ENCODE data around the gene CIRBP.

DNA sequence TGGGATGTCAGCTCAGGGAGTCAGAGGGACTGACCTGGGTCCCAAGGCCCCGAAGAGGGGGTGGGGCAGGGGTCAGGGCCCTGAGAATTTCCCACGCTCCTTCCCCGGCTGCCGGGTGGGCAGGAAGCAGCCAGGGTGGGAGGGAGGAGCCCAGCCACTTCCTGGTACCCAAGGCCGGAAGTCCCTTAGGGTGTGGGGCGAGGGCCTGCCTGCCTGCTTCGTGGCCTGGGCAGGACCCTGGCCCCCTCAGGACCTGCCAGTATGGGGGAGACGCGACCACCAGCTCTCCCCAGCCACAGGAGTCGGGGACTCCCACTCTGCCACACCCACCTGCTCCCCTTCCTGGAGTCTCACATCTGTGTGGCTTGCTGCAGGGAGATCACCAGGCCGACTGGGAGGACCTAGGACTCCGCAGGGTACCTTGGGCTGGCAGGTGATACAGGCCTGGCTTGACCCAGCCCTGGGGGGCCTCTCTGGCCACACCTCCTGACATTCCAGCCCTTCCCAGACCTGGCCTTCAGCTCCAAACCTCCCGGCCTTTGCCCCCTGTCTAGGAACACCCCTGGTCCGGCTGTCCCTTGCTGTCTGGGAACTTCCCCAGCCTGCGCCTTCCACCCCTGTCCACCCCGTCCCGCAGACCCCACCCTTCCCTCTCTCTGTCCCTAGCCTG, 9.8 kb upstream of the CIRBP start:
- TF ChIP-seq, protein P1, sequence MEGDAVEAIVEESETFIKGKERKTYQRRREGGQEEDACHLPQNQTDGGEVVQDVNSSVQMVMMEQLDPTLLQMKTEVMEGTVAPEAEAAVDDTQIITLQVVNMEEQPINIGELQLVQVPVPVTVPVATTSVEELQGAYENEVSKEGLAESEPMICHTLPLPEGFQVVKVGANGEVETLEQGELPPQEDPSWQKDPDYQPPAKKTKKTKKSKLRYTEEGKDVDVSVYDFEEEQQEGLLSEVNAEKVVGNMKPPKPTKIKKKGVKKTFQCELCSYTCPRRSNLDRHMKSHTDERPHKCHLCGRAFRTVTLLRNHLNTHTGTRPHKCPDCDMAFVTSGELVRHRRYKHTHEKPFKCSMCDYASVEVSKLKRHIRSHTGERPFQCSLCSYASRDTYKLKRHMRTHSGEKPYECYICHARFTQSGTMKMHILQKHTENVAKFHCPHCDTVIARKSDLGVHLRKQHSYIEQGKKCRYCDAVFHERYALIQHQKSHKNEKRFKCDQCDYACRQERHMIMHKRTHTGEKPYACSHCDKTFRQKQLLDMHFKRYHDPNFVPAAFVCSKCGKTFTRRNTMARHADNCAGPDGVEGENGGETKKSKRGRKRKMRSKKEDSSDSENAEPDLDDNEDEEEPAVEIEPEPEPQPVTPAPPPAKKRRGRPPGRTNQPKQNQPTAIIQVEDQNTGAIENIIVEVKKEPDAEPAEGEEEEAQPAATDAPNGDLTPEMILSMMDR (conservative IDR thresholded peaks at IDR 0.05; ENCODE audit: low read length), result no peak
- TF ChIP-seq EZH2phosphoT487 (IDR thresholded peaks at IDR 0.05; ENCODE audit: borderline replicate concordance, low read depth, low read length), result no peak

All from OCI-LY7 (cell line).